Neural progenitor cell (in vitro differentiated cells): Measurements from ENCODE around the gene CELF4. TPM values are rescaled to one million over a fixed set of nuclear protein-coding genes. Genes with fewer than 3 reads are reported as not detected.

Source experiments
- DNase-seq: peaks from one replicate; pipeline ENCODE4 v3.0.0-alpha.2; 2016; ENCODE audit warnings: low spot score
- H2AFZ ChIP-seq: fragments of 200-600 bp; sonication (generic); replicated peaks from 2 replicates; pipeline ENCODE4 v1.6.1; 2016; ENCODE audit warnings: antibody characterized with exemption
- H3F3A ChIP-seq: fragments of 200-600 bp; sonication (generic); 2 replicates; pipeline ENCODE4 v1.6.1; 2016; ENCODE audit warnings: antibody characterized with exemption, low read depth
- H3K27ac ChIP-seq: fragments of 200-600 bp; sonication (generic); 2 replicates; pipeline ENCODE4 v1.5.1; 2016; ENCODE audit warnings: mild to moderate bottlenecking
- H3K27me3 ChIP-seq: fragments of 200-600 bp; sonication (generic); 2 replicates; pipeline ENCODE4 v1.6.1; 2016; ENCODE audit warnings: mild to moderate bottlenecking, moderate library complexity
- H3K36me3 ChIP-seq: fragments of 200-600 bp; sonication (generic); 2 replicates; pipeline ENCODE4 v1.5.1; 2016
- H3K4me1 ChIP-seq: fragments of 200-600 bp; sonication (generic); 2 replicates; pipeline ENCODE4 v1.6.1; 2016; ENCODE audit warnings: mixed run types
- H3K4me2 ChIP-seq: fragments of 200-600 bp; sonication (generic); 2 replicates; pipeline ENCODE4 v1.6.1; 2016
- H3K4me3 ChIP-seq: fragments of 200-600 bp; sonication (generic); 2 replicates; pipeline ENCODE4 v1.5.1; 2016
- H3K79me2 ChIP-seq: fragments of 200-600 bp; sonication (generic); 2 replicates; pipeline ENCODE4 v1.6.1; 2016; ENCODE audit warnings: low read depth
- H3K9ac ChIP-seq: fragments of 200-600 bp; sonication (generic); 2 replicates; pipeline ENCODE4 v1.6.1; 2016
- H3K9me3 ChIP-seq: fragments of 200-600 bp; sonication (generic); 2 replicates; pipeline ENCODE4 v1.5.1; 2016; ENCODE audit warnings: low read depth
- H4K20me1 ChIP-seq: fragments of 200-600 bp; sonication (generic); 2 replicates; pipeline ENCODE4 v1.6.1; 2016; ENCODE audit warnings: low read depth
- H3K27ac Mint-ChIP-seq: 3 replicates; pipeline ENCODE4 v1.8.0; 2021; ENCODE audit warnings: mixed read lengths
- H3K27me3 Mint-ChIP-seq: 2 replicates; pipeline ENCODE4 v1.8.0; 2022; ENCODE audit warnings: low read depth, mild to moderate bottlenecking, inconsistent platforms, moderate library complexity, mixed read lengths; ENCODE audit not compliant: insufficient read depth
- H3K36me3 Mint-ChIP-seq: 3 replicates; pipeline ENCODE4 v1.8.0; 2021; ENCODE audit warnings: mixed read lengths
- H3K4me1 Mint-ChIP-seq: 3 replicates; pipeline ENCODE4 v1.8.0; 2021; ENCODE audit warnings: mixed read lengths
- H3K4me3 Mint-ChIP-seq: 3 replicates; pipeline ENCODE4 v1.8.0; 2021; ENCODE audit warnings: mild to moderate bottlenecking, moderate library complexity, mixed read lengths
- H3K9me3 Mint-ChIP-seq: 3 replicates; pipeline ENCODE4 v1.8.0; 2020; ENCODE audit warnings: mixed read lengths
- CTCF ChIP-seq: fragments of 200-600 bp; sonication (generic); IDR thresholded peaks from 2 replicates; pipeline ENCODE4 v1.5.1; 2017; ENCODE audit warnings: antibody characterized with exemption, mild to moderate bottlenecking
- EZH2 ChIP-seq: fragments of 200-600 bp; sonication (generic); IDR thresholded peaks from 2 replicates; pipeline ENCODE4 v1.6.1; 2017; ENCODE audit warnings: antibody characterized with exemption, mild to moderate bottlenecking, moderate library complexity
- EZH2phosphoT487 ChIP-seq: fragments of 200-600 bp; sonication (generic); IDR thresholded peaks from 2 replicates; pipeline ENCODE4 v1.6.1; 2017; ENCODE audit warnings: antibody characterized with exemption
- total RNA-seq: library from RNA; depleted of rRNA; stranded (reverse); fragments of >200 nt; gene quantifications from 2 replicates; pipeline ENCODE4 v1.2.3, GENCODE V29; 2015; ENCODE audit warnings: low replicate concordance

Gene CELF4
- total RNA-seq, 1 donor from 2014 or later: 1.8 TPM

GRCh38 chr18:37419315-37419714, 146.3 kb downstream of the CELF4 start:
- no peak overlapping the region for H3K4me3 ChIP-seq
- no peak overlapping the region for H2AFZ ChIP-seq
- no peaks in the 10 kb centered on the region for H3K9me3 ChIP-seq
- H3K9me3 Mint-ChIP-seq: no peaks in the 10 kb centered on the region
- TF ChIP-seq EZH2phosphoT487 (no peak), EZH2 (no peak), CTCF (no peak)
- peaks cover 8% of the 10 kb centered on the region for H3K4me1 ChIP-seq
- H3K36me3 ChIP-seq: no peaks in the 10 kb centered on the region
- no peak overlapping the region for H3K27ac Mint-ChIP-seq
- H3K4me1 Mint-ChIP-seq: peaks cover 18% of the 10 kb centered on the region
- no peak overlapping the region for H3K4me2 ChIP-seq
- no peaks in the 10 kb centered on the region for H3K27me3 ChIP-seq
- no peaks in the 10 kb centered on the region for H4K20me1 ChIP-seq
- no peak overlapping the region for H3K27ac ChIP-seq
- H3K79me2 ChIP-seq: no peaks in the 10 kb centered on the region
- H3K27me3 Mint-ChIP-seq: peaks cover 7% of the 10 kb centered on the region
- H3K36me3 Mint-ChIP-seq: no peaks in the 10 kb centered on the region
- no peak overlapping the region for H3K9ac ChIP-seq
- no peaks in the 10 kb centered on the region for H3F3A ChIP-seq
- no peak for DNase-seq
- H3K4me3 Mint-ChIP-seq: peak overlapping the region; percentile 36

GRCh38 chr18:37414816-37415215, 150.8 kb downstream of the CELF4 start:
- H3K9ac ChIP-seq: no peak overlapping the region
- H3K27me3 ChIP-seq: no peaks in the 10 kb centered on the region
- no peaks in the 10 kb centered on the region for H3K9me3 ChIP-seq
- H2AFZ ChIP-seq: no peak overlapping the region
- H3K27ac ChIP-seq: no peak overlapping the region
- Mint-ChIP-seq H3K4me3 (no peak overlapping the region), H3K27ac (no peak overlapping the region), H3K27me3 (peaks cover 8% of the 10 kb centered on the region), H3K9me3 (no peaks in the 10 kb centered on the region), H3K4me1 (no peaks in the 10 kb centered on the region), H3K36me3 (no peaks in the 10 kb centered on the region)
- H3K4me1 ChIP-seq: no peaks in the 10 kb centered on the region
- no peaks in the 10 kb centered on the region for H3F3A ChIP-seq
- DNase-seq: no peak
- no peaks in the 10 kb centered on the region for H4K20me1 ChIP-seq
- H3K4me2 ChIP-seq: no peak overlapping the region
- TF ChIP-seq EZH2: no peak
- TF ChIP-seq CTCF: no peak
- no peak for TF ChIP-seq EZH2phosphoT487
- H3K4me3 ChIP-seq: no peak overlapping the region
- H3K79me2 ChIP-seq: no peaks in the 10 kb centered on the region
- H3K36me3 ChIP-seq: no peaks in the 10 kb centered on the region

GRCh38 chr18:37412829-37413228, 152.8 kb downstream of the CELF4 start:
- Histone ChIP-seq H3K9me3 (no peaks in the 10 kb centered on the region), H3K4me1 (peaks cover 7% of the 10 kb centered on the region), H2AFZ (no peak overlapping the region), H3K27ac (no peak overlapping the region), H3K9ac (no peak overlapping the region), H3K79me2 (no peaks in the 10 kb centered on the region), H3F3A (no peaks in the 10 kb centered on the region), H4K20me1 (no peaks in the 10 kb centered on the region), H3K4me3 (no peak overlapping the region), H3K36me3 (no peaks in the 10 kb centered on the region), H3K4me2 (no peak overlapping the region), H3K27me3 (no peaks in the 10 kb centered on the region)
- Mint-ChIP-seq H3K27ac (no peak overlapping the region), H3K36me3 (no peaks in the 10 kb centered on the region), H3K27me3 (peaks cover 5% of the 10 kb centered on the region), H3K4me3 (no peak overlapping the region), H3K4me1 (peaks cover 6% of the 10 kb centered on the region), H3K9me3 (no peaks in the 10 kb centered on the region)
- no peak for DNase-seq
- TF ChIP-seq EZH2 (no peak), CTCF (no peak), EZH2phosphoT487 (no peak)

GRCh38 chr18:37412333-37412732, 153.3 kb downstream of the CELF4 start:
- Mint-ChIP-seq H3K27ac (no peak overlapping the region), H3K4me3 (no peak overlapping the region), H3K36me3 (no peaks in the 10 kb centered on the region), H3K27me3 (peaks cover 5% of the 10 kb centered on the region), H3K4me1 (peaks cover 6% of the 10 kb centered on the region), H3K9me3 (no peaks in the 10 kb centered on the region)
- no peak overlapping the region for H3K4me3 ChIP-seq
- DNase-seq: no peak
- no peak overlapping the region for H3K27ac ChIP-seq
- H3K9ac ChIP-seq: no peak overlapping the region
- no peaks in the 10 kb centered on the region for H3F3A ChIP-seq
- peaks cover 7% of the 10 kb centered on the region for H3K4me1 ChIP-seq
- H4K20me1 ChIP-seq: no peaks in the 10 kb centered on the region
- H3K27me3 ChIP-seq: no peaks in the 10 kb centered on the region
- H3K36me3 ChIP-seq: no peaks in the 10 kb centered on the region
- no peak for TF ChIP-seq EZH2
- TF ChIP-seq CTCF: no peak
- no peak for TF ChIP-seq EZH2phosphoT487
- H3K79me2 ChIP-seq: no peaks in the 10 kb centered on the region
- H2AFZ ChIP-seq: no peak overlapping the region
- no peak overlapping the region for H3K4me2 ChIP-seq
- H3K9me3 ChIP-seq: no peaks in the 10 kb centered on the region
